WTC11 (cell line): ENCODE measurements around the gene MAPT. TPM values are rescaled to one million over a fixed set of nuclear protein-coding genes. Genes with fewer than 3 reads are reported as not detected.

Source experiments
- ATAC-seq: fragments of 200-7000 bp; cut with Tn5 transposase; 2 replicates; pipeline ENCODE4 v1.10.0; 2021; ENCODE audit warnings: mild to moderate bottlenecking, moderate library complexity
- CTCF ChIA-PET: fragments of 300-600 bp; sonication (Branson Sonifier 250); formaldehyde crosslinking; loops from one replicate; lab custom pipeline; 2021; ENCODE audit warnings: antibody characterized with exemption; lab: Charles Lee
- POLR2A ChIA-PET: fragments of 350-600 bp; sonication (Branson Sonifier 250); formaldehyde crosslinking; loops from one replicate; lab custom pipeline; 2021; ENCODE audit warnings: antibody characterized with exemption; lab: Charles Lee
- DNase-seq: peaks from one replicate; pipeline ENCODE4 v3.0.0; 2021; ENCODE audit warnings: low spot score
- H3K27ac Mint-ChIP-seq: 2 replicates; pipeline ENCODE4 v1.8.0; 2021; ENCODE audit warnings: mixed read lengths
- H3K27me3 Mint-ChIP-seq: 2 replicates; pipeline ENCODE4 v1.8.0; 2021; ENCODE audit warnings: low read depth, mild to moderate bottlenecking, moderate library complexity, mixed read lengths
- H3K36me3 Mint-ChIP-seq: 2 replicates; pipeline ENCODE4 v1.8.0; 2021; ENCODE audit warnings: mixed read lengths
- H3K4me1 Mint-ChIP-seq: 2 replicates; pipeline ENCODE4 v1.8.0; 2022; ENCODE audit warnings: mixed read lengths
- H3K4me3 Mint-ChIP-seq: 2 replicates; pipeline ENCODE4 v1.8.0; 2021; ENCODE audit warnings: mild to moderate bottlenecking, moderate library complexity, mixed read lengths
- H3K9me3 Mint-ChIP-seq: 2 replicates; pipeline ENCODE4 v1.8.0; 2021; ENCODE audit warnings: mixed read lengths
- ETV6 ChIP-seq: sonication (generic); formaldehyde crosslinking; IDR thresholded peaks from 2 replicates; pipeline ENCODE4 v1.8.1; 2022; ENCODE audit warnings: mild to moderate bottlenecking, missing genetic modification reagents
- FOXJ3 ChIP-seq: sonication (generic); formaldehyde crosslinking; IDR thresholded peaks from 2 replicates; pipeline ENCODE4 v1.9.0; 2021; ENCODE audit warnings: missing genetic modification reagents, mild to moderate bottlenecking, borderline replicate concordance
- GRHL2 ChIP-seq: fragments of 250-450 bp; sonication (Bioruptor Pico); IDR thresholded peaks from 2 replicates; pipeline ENCODE4 v1.8.0; 2022; ENCODE audit warnings: mild to moderate bottlenecking, moderate library complexity; ENCODE audit not compliant: insufficient replicate concordance, severe bottlenecking
- PREB ChIP-seq: sonication (generic); formaldehyde crosslinking; IDR thresholded peaks from 2 replicates; pipeline ENCODE4 v1.8.1; 2022; ENCODE audit warnings: mild to moderate bottlenecking, missing genetic modification reagents, moderate library complexity, borderline replicate concordance
- SMAD4 ChIP-seq: sonication (generic); formaldehyde crosslinking; IDR thresholded peaks from 2 replicates; pipeline ENCODE4 v1.8.0; 2022; ENCODE audit warnings: mild to moderate bottlenecking, missing genetic modification reagents
- TEAD1 ChIP-seq: sonication (generic); formaldehyde crosslinking; IDR thresholded peaks from 2 replicates; pipeline ENCODE4 v1.8.0; 2022; ENCODE audit warnings: mild to moderate bottlenecking, missing genetic modification reagents
- TEAD4 ChIP-seq: sonication (generic); formaldehyde crosslinking; IDR thresholded peaks from 2 replicates; pipeline ENCODE4 v1.8.0; 2022; ENCODE audit warnings: mild to moderate bottlenecking, missing genetic modification reagents
- USF1 ChIP-seq: sonication (generic); formaldehyde crosslinking; IDR thresholded peaks from 2 replicates; pipeline ENCODE4 v1.8.0; 2022; ENCODE audit warnings: mild to moderate bottlenecking, missing genetic modification reagents
- USF2 ChIP-seq: sonication (generic); formaldehyde crosslinking; IDR thresholded peaks from 2 replicates; pipeline ENCODE4 v1.8.1; 2023; ENCODE audit warnings: mild to moderate bottlenecking, missing genetic modification reagents, moderate library complexity
- ZNF121 ChIP-seq: sonication (generic); formaldehyde crosslinking; IDR thresholded peaks from 2 replicates; pipeline ENCODE4 v1.8.0; 2023; ENCODE audit warnings: missing genetic modification reagents
- ZNF219 ChIP-seq: sonication (generic); formaldehyde crosslinking; IDR thresholded peaks from 2 replicates; pipeline ENCODE4 v1.8.0; 2023; ENCODE audit warnings: missing genetic modification reagents, mild to moderate bottlenecking, borderline replicate concordance
- ZNF232 ChIP-seq: sonication (generic); formaldehyde crosslinking; IDR thresholded peaks from 2 replicates; pipeline ENCODE4 v1.8.0; 2022; ENCODE audit warnings: mild to moderate bottlenecking, missing genetic modification reagents
- ZNF263 ChIP-seq: sonication (generic); formaldehyde crosslinking; IDR thresholded peaks from 2 replicates; pipeline ENCODE4 v1.8.1; 2022; ENCODE audit warnings: low read depth, mild to moderate bottlenecking, moderate library complexity, missing genetic modification reagents
- ZNF281 ChIP-seq: sonication (generic); formaldehyde crosslinking; IDR thresholded peaks from 2 replicates; pipeline ENCODE4 v1.8.0; 2023; ENCODE audit warnings: mild to moderate bottlenecking, missing genetic modification reagents
- ZNF532 ChIP-seq: fragments of 250-450 bp; sonication (Bioruptor Pico); IDR thresholded peaks from 2 replicates; pipeline ENCODE4 v1.9.0; 2021; ENCODE audit warnings: mild to moderate bottlenecking, borderline replicate concordance
- total RNA-seq: library from RNA; stranded (reverse); gene quantifications from 3 replicates; pipeline ENCODE4 v1.2.3, GENCODE V29; 2021
- TF ChIP-seq, protein P1 (sequence below): sonication (generic); formaldehyde crosslinking; IDR thresholded peaks from 2 replicates; pipeline ENCODE4 v1.8.1; 2023; ENCODE audit warnings: mild to moderate bottlenecking, missing genetic modification reagents, borderline replicate concordance
- TF ChIP-seq, protein P2 (sequence below): sonication (generic); formaldehyde crosslinking; conservative IDR thresholded peaks from 2 replicates; pipeline ENCODE4 v1.8.1; 2022; ENCODE audit warnings: mild to moderate bottlenecking, missing genetic modification reagents

Gene MAPT
- total RNA-seq, 1 experiment from 2014 or later = 2.2 TPM

GRCh38 chr17:45846223-45846622 lies 48.1 kb upstream of the MAPT start:
- Mint-ChIP-seq H3K9me3 (no peaks in the 10 kb centered on the region), H3K36me3 (no peaks in the 10 kb centered on the region), H3K4me1 (no peaks in the 10 kb centered on the region), H3K27ac (no peak overlapping the region), H3K4me3 (no peak overlapping the region), H3K27me3 (no peaks in the 10 kb centered on the region; the same call in 1 of the 2 replicates)
- TF ChIP-seq USF1 (CRISPR knock-in tag) (no peak), PREB (no peak)
- POLR2A ChIA-PET = no interaction called here
- CTCF ChIA-PET = interaction anchor here (0.7 to 1.4 kb wide), 3 partner anchors 10 to 63 kb away, joined by 3 to 6 read pairs (median 6); no protein-coding TSS in a partner anchor
- no peak for ATAC-seq
- DNase-seq = no peak

- H3K27me3 Mint-ChIP-seq = no peaks in the 10 kb centered on the region; the same call in 1 of the 2 replicates
- H3K36me3 Mint-ChIP-seq = no peaks in the 10 kb centered on the region
- ATAC-seq = no peak
- no peaks in the 10 kb centered on the region for H3K9me3 Mint-ChIP-seq
- ChIA-PET POLR2A (no interaction called here), CTCF (interaction anchor here (0.7 to 2.0 kb wide), 4 partner anchors 10 to 125 kb away, joined by 3 to 6 read pairs (median 6); no protein-coding TSS in a partner anchor)
- DNase-seq = no peak
- no peaks in the 10 kb centered on the region for H3K4me1 Mint-ChIP-seq
- TF ChIP-seq TEAD1 (no peak), USF1 (CRISPR knock-in tag) (no peak), ZNF232 (no peak), ZNF121 (CRISPR knock-in tag) (no peak), ZNF281 (CRISPR knock-in tag) (no peak), ZNF532 (no peak), ZNF263 (CRISPR knock-in tag) (no peak), FOXJ3 (CRISPR knock-in tag) (no peak), ETV6 (CRISPR knock-in tag) (no peak), TEAD4 (CRISPR knock-in tag) (no peak), USF2 (CRISPR knock-in tag) (no peak), GRHL2 (CRISPR knock-in tag) (no peak), ZNF219 (no peak), SMAD4 (CRISPR knock-in tag) (no peak)
- TF ChIP-seq, protein P1, sequence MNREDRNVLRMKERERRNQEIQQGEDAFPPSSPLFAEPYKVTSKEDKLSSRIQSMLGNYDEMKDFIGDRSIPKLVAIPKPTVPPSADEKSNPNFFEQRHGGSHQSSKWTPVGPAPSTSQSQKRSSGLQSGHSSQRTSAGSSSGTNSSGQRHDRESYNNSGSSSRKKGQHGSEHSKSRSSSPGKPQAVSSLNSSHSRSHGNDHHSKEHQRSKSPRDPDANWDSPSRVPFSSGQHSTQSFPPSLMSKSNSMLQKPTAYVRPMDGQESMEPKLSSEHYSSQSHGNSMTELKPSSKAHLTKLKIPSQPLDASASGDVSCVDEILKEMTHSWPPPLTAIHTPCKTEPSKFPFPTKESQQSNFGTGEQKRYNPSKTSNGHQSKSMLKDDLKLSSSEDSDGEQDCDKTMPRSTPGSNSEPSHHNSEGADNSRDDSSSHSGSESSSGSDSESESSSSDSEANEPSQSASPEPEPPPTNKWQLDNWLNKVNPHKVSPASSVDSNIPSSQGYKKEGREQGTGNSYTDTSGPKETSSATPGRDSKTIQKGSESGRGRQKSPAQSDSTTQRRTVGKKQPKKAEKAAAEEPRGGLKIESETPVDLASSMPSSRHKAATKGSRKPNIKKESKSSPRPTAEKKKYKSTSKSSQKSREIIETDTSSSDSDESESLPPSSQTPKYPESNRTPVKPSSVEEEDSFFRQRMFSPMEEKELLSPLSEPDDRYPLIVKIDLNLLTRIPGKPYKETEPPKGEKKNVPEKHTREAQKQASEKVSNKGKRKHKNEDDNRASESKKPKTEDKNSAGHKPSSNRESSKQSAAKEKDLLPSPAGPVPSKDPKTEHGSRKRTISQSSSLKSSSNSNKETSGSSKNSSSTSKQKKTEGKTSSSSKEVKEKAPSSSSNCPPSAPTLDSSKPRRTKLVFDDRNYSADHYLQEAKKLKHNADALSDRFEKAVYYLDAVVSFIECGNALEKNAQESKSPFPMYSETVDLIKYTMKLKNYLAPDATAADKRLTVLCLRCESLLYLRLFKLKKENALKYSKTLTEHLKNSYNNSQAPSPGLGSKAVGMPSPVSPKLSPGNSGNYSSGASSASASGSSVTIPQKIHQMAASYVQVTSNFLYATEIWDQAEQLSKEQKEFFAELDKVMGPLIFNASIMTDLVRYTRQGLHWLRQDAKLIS (CRISPR knock-in tag) = no peak
- TF ChIP-seq, protein P2, sequence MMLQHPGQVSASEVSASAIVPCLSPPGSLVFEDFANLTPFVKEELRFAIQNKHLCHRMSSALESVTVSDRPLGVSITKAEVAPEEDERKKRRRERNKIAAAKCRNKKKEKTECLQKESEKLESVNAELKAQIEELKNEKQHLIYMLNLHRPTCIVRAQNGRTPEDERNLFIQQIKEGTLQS (CRISPR knock-in tag) = no peak
- H3K4me3 Mint-ChIP-seq = no peak overlapping the region
- no peak overlapping the region for H3K27ac Mint-ChIP-seq
Measured at GRCh38 chr17:45846646-45847045, 47.7 kb upstream of the MAPT start.
